HG03159 (cell line): ENCODE measurements around the gene WDSUB1.

ENCODE experiments used
- ATAC-seq: cut with Tn5 transposase; IDR thresholded peaks from one replicate; pipeline ENCODE4 v1.9.1; 2021; ENCODE audit warnings: mild to moderate bottlenecking, moderate library complexity; ENCODE audit not compliant: unreplicated experiment

Gene WDSUB1

DNA sequence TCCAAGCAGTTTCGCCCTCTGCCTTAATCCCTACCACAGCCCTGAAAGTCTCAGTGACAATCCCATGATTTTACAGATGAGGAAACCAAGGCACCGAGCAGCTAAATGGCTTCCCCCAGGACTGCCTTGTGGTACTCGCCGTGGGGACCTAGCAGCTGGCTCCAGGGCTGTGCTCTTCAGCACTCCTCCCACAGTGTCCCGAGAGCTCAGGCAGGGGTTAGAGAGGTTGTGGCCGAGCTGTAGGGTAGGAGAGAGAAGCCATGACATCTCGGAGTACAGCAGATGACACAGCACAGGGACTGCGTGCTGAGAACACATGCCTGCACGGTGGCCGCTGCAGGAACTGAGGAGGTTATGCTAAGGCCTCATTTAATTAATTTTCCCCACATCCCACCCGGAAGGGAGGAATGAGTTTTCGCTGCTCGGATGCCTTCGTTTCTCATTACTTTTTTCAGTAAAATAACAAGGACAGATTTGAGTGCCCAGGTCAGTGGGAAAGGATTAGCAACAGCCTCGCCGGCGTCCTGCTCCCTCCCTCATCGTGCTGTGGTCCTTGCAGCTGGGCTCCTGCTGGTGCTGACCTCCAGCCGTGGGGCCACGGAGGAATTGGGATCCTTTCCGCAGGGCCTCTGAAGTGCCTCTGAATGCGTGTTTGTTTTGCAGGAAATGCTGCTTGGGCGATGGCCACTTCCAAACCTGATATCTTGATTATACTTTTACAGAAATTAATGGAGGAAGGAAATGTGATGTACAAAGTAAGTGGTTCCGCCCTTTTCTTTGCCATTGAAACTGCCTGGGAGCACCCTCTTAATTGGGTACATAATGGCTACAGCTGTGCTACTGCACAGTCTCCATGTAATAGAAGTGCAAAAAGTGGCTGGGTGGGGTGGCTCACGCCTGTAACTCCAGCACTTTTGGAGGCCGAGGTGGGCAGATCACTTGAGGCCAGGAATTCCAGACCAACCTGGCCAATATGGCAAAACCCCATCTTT lies 61.2 kb downstream of the WDSUB1 start:
- no peak for ATAC-seq

DNA sequence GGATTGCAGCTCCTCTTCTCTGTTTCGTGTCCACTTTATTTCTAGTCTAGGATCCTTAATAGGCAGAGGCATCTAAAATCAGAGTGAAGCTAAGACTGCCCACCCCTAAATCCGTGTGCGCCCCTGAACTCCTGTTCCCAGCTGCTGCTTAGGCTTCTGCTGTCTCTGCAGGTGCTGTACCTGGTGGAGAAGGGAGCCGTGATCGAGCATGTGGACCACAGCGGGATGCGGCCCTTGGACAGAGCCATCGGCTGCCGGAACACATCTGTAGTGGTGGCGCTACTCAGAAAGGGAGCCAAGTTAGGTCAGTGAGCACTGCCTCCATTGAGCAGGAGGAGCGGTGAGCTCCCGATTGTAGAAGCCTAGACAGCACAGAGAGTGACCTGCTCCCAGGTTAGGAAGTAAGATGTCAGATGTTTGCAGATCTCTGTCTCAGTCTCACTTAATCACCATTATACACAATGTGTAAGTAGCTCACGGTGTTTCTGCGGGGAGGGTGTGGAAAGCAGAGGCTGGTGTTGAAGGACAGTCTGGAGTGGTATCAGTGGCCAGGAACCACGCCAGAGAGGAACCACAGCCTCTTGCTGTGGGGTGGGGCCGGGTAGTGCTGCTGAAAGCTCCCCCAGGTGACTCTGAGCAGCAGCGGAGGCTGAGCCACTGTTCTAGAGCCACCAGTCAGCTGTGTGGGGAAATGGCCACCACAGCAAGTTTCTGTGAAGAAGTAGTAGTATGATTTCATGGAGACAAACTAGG lies 62.3 kb downstream of the WDSUB1 start:
- ATAC-seq, result no peak

DNA sequence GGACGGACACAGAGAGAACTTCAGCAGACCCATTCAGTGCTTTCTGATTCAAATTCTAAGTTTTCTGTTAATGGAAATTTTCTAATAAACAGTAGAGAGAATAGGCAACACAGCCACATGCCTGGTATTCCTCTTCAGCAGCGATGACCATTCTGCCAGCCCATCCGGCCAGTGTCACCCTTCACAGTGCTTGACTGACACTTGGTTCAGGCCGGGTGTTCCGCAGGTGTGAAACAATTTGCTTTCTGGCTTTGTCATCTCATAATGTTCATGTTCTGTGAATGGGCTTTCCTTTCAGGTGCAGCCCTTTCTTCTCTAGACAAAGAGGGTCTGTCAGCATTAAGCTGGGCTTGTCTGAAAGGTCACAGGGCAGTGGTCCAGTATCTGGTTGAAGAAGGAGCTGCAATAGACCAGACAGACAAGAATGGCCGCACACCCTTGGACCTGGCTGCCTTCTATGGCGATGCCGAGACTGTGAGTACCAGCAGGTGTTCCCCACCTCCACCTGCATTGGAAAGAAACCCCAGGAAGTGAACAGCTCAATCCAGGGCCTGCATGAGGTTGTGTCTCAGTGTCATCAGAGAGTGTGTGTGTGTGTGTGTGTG lies 67.0 kb downstream of the WDSUB1 start:
- ATAC-seq, result no peak

DNA sequence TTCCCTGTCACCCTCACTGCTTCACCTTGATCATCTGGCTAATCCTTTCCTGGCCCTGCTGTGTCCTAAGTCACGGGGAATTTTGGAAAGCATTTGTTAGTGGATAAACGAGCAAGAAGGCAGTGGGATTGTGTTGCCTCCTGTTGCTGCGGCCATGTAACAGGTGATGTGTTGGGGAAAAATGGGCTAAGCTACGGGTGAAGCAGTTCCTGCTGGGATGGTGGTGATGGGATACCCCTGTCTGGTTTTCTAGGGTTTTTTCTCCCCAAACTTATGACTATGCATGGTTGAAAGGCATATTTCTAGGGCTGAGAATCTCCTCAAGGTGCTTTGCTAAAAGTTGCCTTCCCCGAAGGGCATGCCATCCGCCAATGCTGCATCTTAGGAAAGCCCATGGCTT lies 68.1 kb downstream of the WDSUB1 start:
- no peak for ATAC-seq

DNA sequence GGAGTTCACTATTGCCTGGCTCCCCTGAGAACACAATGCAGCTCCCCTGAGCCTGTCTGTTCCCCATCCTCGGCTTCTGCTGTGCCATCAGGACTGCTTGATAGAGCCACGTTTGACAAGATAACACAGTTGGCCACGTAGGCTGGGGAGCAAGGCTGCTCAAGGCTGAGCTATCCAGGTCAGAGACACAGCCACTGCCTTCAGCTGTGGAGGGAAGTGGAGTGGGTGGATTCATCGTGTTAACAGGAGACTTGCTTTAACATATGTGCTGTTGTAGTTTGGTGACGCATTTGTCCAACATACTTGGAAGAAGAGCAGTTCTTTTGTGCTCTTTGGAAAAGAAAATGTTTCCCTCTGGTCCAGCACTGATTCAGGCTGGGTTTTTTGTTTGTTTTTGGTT lies 68.8 kb downstream of the WDSUB1 start:
- no peak for ATAC-seq

DNA sequence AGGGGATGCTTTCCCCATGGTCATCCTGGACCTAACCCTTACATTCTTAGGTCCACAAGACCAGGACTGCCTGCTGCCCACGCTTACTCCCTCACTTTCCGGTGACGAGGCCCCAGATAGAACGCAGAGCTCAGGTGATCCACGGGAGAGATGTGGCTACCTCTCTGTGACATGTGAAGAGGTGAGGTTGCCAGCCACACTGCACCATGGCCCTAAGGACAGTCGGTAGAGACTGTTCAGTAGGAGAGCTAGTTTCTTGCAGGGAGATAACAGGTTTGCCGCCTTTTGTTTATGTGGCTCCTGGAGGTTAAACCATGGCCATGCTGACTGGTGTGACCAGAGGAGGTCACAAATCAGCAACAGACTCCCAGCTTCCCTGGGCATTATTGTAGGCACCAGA lies 71.4 kb downstream of the WDSUB1 start:
- ATAC-seq, result no peak

DNA sequence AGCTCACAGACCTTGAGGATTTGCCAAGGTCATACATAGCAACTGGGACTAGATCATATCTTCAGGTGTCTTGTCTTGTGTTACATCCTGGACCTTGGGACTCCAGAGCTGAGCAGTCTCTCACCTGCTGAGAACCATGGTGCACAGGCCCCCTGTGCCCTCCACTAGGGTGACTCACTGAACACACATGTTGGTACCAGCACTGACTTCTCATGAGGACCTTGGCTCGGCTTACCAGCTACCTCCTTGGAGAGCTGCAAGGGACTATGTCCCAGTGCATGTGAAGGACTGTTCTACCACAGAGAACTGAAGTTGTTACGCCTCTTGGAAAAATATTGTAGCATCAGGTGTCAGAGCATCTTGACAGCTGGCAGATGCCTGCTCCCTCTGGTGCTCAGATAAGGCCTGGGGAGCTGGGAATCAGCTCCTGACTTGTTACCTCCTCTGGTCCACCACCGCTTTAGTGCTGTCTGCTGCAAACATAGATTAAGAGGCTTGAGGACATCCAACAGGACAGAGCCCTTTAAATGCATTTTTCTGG lies 72.1 kb downstream of the WDSUB1 start:
- no peak for ATAC-seq

DNA sequence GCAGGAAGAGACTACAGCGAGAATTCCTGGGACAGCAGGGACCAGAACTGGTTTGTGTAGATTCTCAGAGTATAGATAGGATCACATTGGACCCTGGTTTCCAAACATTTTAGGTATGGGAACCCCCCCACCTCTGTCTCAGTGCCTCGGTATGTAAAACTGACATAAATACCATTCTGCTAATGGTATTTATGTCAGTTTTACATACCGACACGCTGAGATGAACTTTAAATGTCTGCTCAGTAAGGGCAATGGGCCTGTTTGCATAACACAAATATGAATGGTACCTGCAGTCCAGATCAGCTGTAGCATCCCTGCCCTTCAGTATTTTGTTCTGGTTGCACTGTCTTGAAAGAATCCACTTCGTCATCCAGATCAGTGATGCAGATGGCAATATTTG lies 73.2 kb downstream of the WDSUB1 start:
- ATAC-seq, result no peak

DNA sequence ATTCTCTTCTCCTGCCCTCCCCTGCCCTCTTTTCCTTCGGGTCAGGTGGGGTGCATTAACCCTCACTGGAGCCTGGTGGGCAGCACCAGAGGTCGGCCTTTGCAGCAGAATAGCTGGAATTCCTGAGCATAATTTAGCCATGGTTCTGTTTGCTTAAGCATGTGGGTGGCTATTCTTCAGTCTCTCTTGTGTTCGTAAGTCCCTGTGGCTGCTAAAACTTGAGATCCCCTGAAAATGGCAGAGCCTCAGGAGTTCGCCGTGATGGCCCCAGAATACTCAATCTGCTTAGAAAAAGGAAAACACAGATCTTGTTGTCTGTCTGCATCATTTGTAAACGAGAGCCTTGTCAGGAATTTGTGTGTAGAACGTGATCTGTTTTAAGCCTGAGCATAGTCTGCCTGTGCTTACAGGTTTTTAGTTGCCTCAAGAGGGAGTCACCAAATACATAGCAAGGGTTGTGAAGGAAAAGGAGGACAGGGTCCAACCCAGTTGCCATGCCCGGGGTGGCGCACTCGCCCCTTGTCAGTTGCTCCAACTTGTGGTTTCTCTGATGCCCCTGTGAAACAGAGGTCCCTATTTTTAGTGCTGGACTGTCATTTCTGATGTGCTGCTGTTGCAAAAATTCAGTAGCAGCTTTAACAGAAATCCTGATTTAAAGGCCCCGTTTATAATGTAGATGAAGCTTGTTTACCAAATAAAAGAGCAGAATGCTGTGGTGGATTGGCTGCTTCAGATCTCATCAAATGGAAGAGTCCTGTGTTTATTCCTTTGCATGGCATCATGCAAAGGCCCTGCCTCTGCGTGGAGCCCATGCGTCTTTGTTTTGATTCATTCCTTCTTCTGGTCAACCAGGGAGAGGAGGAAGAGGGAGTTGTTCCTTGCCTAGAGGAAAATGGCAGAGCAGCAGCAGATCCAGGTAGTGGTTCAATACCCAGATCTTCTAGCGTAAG lies 74.8 kb downstream of the WDSUB1 start:
- ATAC-seq, result no peak

DNA sequence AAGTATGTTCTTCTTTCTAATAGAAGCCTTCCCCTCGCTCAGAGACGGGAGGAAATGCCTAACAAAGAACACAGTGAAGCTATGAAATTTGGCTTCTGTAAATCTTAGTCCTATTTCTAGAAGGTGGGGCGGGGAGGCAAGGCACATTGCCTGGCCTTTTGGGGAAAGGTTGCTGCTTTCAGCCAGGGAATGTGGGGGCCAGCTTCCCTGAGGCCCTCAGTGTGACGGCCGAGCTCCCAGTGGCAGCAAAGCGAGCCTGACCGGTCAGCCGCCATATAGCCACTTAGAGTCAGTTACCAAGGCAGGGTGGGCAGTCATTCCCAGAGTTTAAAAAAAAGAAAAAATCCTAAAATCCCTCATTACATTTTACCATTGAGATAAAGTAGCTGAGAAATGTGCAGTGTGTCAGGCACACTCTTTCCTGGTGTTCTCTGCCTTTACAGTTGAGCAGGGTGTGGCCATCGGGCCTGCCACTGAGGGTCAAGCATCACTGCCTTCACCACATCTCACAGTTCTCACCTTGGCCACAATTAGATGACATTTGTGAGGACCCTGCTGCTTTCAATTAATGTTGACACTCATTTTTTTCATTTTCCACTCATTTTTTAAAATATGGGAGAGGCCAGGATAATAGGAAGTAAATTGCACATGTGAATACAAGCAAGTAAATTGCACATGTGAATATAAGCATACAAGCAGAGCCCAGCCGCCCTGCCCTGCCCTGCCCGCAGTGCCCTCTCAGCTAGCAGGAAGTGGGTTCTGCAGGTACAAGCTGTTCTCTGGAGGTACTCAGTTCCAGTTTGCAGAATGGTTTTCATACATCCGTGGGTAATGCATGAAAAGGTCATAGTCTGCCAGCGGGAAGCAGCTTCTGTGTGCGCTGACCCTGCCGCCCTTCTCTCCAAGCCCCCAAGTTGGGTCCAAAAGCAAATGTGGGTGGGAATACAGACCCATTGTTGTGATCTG lies 76.9 kb downstream of the WDSUB1 start:
- ATAC-seq, result peak; percentile 67

DNA sequence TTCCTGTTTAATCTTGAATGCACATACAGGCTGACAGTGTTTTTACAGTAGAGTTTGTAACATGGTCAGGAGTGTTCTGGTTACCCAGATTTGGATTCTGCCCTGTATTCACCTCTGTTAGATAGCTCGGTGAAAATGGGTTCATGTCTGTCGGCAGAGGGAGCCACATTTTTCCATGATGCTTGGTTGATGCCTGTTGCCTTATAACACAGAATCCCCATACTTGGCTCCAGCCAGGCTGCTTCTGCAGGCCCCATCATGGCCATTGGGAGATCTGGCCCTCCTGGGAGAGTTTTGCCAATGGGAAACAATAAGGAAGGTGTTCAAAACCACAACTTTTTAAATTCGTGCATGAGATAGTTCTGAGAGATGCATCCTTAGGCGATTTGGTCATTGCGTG lies 78.1 kb downstream of the WDSUB1 start:
- ATAC-seq, result no peak

DNA sequence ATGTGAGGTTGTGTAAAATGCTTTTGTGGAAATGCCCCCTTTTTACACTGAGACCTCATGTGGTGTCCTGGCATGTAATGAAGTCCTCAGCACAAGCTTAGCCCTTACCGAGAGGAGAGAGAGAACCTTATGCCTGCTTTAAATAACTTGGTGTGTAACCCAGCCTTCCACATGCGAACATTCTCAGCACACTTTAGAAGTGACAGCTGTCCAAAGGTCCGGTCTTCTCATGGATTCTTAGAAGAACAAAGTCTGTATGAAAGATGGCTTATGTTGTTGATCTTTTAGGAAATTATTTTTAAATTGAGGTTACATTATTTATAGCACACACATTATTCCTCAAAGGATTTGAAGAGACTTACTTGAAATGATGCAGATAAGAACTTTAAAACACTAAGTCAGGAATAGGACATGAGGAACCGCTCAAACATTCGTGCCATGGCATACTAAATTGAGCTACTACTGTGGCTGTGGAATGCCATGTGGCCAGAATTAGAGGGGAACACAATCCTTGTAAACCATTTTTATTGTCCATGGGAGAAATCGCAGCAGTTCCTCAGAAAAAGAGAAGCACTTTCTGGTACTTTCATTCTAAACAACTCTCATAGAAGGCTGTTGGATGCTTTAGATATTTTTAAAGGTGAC lies 79.6 kb downstream of the WDSUB1 start:
- ATAC-seq, result no peak

DNA sequence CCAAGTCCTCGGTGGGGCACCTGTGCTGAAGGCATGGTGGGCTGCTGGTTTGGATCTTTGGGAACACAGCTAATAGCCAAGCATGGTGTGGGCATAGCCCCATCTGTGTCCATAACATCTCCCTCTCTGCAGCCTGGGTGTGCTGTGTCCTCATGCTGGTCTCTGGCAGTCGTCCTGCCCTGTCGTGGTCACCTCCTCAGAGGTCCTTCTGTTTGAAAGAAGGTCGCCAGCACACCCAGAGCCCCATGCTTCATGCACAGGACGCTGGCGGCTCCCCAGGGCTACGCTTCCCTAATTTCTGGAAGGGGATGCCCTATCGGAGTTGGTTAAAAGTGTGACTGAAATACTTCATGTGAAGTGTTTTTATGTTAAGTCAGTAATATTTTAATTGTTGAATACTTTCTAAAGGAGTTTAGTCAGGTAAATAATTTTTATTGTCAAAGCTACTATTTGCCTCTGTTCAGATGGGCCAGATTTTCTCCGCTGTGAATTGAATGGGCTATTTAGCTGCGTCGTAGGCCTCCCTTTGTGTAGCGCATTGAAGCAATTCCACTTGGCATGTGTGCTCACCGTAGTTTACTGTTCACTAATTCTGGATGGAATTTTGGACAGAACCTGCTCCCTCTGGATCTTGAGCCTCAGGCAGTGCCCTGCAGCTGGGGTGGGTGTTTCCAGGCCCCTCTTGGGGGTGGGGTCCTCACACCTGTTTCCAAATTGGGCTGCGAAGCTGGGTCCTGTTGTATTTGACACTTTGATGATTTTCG lies 81.9 kb downstream of the WDSUB1 start:
- ATAC-seq, result no peak

DNA sequence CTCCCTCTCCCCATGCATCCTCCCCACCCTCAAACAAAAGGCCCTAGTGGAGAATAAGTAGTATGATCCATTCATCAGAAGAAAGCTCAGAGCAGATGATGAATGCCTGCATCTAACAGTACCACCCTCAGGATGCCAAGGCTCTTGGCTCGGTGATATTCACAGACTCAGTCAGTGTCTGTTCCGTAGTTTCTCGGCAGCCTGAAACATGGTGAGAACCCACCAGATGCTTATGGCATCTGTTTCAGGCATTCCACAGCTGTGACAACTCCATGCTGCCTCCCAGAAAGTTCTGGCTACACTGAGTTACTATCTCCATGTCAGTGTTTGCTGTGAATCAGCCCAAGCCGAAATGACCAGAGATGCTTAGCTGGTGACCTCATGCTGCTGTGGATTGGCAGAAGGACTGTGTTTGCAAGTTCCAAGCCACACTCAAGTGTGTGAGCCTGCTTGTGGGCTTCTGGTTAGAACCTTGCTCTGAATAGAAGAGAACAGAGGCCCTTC lies 83.9 kb downstream of the WDSUB1 start:
- no peak for ATAC-seq

DNA sequence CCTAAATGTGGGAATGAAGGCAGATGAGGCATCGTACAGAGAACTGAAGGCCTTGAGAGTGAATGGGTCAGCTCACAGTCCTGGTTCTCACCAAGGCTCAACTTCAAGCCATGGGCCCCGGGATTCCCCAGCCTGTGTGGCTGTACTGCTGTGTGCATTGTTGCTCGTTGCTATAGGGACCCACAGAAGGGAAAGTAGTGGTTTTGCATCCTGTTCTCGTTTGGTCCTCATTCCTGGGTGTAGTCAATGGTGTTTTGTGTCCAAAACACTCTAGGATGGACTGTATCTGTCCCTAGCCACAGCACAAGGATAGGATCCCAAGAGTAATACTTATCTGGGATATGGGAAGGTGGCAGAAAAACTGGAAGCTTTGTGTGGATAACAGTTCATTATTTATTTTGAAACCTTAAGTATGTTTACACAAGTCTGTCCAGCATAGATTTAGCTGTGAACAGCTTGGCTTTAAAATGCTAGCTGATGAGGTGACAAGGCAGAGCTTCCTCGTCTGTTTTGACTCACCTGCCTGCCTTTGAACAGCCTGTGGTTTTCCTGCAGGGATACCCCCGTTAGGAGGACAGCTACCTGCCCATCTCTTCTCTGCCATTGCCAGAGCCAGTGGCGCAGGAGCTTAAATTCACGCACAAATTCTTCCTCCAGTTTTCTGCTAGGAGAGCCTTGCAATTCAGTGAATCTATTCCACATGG lies 85.0 kb downstream of the WDSUB1 start:
- peak; percentile 96 for ATAC-seq

DNA sequence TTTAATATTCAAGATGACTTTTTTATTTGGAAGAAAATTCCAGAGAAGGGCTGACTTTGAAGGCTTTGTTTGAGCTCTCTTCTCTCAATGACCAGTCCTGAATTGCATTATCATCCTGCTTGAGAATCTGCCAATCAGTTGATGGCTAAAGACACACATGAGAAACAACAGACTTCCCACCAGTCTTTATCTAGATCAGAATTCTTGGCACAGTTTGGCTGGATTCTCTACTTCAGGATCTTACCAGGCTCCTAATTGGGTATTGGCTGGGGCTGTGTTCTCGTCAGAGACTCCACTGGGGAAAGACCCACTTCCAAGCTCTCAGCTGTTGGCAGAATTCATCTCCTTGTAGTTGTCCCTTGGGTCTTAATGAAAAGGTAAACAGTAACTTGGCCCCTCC lies 86.0 kb downstream of the WDSUB1 start:
- no peak for ATAC-seq
